Naive B cell (primary cell): ENCODE measurements around the gene SIL1. TPM values are rescaled to one million over a fixed set of nuclear protein-coding genes. Genes with fewer than 3 reads are reported as not detected.
"Not testable (repeated sequence)": the region's sequence is repeated elsewhere in the genome, so short reads cannot be mapped to it uniquely, and the experiment has no call there.

Experiments
- ATAC-seq, 2 donors: fragments of 150-1000 bp; cut with Tn5 transposase; 2 replicates each; pipeline ENCODE4 v1.10.0; 2021; ENCODE audit warnings: low read depth in 2 of 2, mild to moderate bottlenecking in 2 of 2, moderate library complexity in 2 of 2
- DNase-seq: peaks from one replicate; pipeline ENCODE4 v3.0.0; 2022
- H3K27ac Mint-ChIP-seq, 6 donors: one replicate each; pipeline ENCODE4 v1.8.0; 2020 to 2022; ENCODE audit warnings: mild to moderate bottlenecking in 6 of 6, mixed read lengths in 6 of 6, moderate library complexity in 5 of 6, inconsistent platforms in 2 of 6
- H3K27me3 Mint-ChIP-seq, 3 donors: one replicate each; pipeline ENCODE4 v1.8.0; 2021 to 2022; ENCODE audit warnings: mixed read lengths in 3 of 3, mild to moderate bottlenecking in 1 of 3
- H3K36me3 Mint-ChIP-seq, 2 donors: one replicate each; pipeline ENCODE4 v1.8.0; 2020 to 2022; ENCODE audit warnings: mixed read lengths in 2 of 2, inconsistent platforms in 1 of 2, mild to moderate bottlenecking in 1 of 2
- H3K4me1 Mint-ChIP-seq, 3 donors: one replicate each; pipeline ENCODE4 v1.8.0; 2020 to 2022; ENCODE audit warnings: mixed read lengths in 3 of 3, inconsistent platforms in 1 of 3, mild to moderate bottlenecking in 1 of 3, moderate library complexity in 1 of 3
- H3K4me3 Mint-ChIP-seq, 8 donors: one replicate each; pipeline ENCODE4 v1.8.0; 2020 to 2022; ENCODE audit warnings: mild to moderate bottlenecking in 8 of 8, mixed read lengths in 8 of 8, moderate library complexity in 8 of 8, inconsistent platforms in 2 of 8
- H3K9me3 Mint-ChIP-seq, 7 donors: one replicate each; pipeline ENCODE4 v1.8.0; 2020 to 2022; ENCODE audit warnings: mixed read lengths in 7 of 7, mild to moderate bottlenecking in 5 of 7, inconsistent platforms in 2 of 7, moderate library complexity in 1 of 7
- polyA plus RNA-seq, 6 donors: library from polyadenylated mRNA; unstranded; fragments of 300-500 nt; fragmentation: Illumina TruSeq; gene quantifications; one replicate each; pipeline ENCODE4 v1.2.3, GENCODE V29; 2021; ENCODE audit warnings: low read depth in 6 of 6

The SIL1 gene
- 10 to 100 TPM in 5 of 6 donors, 1 to 10 TPM in 1; 9.1 to 18.7 (median 13.6) TPM for polyA plus RNA-seq

GRCh38 chr5:139197710-139198669 lies at the start of gene SIL1:
Gene SIL1 (minus strand): TSS chr5:139198368. CDS start chr5:139127843, 70,525 bp downstream.
- ATAC-seq = peak; percentile 98 to 99
- peak within 1 kb of the TSS; percentile 81 to 97 (median 94) for H3K27ac Mint-ChIP-seq
- H3K4me3 Mint-ChIP-seq = peak within 1 kb of the TSS; percentile 83 to 95 (median 90)
- H3K36me3 Mint-ChIP-seq = peaks cover 0 to 5% of the 10 kb centered on the region in 2 donors
- peaks cover 0 to 1% (median 0%) of the 10 kb centered on the region in 7 donors for H3K9me3 Mint-ChIP-seq
- peak; percentile 93 for DNase-seq
- H3K27me3 Mint-ChIP-seq = no peaks in the 10 kb centered on the region
- peaks cover 18 to 30% (median 20%) of the 10 kb centered on the region in 3 donors for H3K4me1 Mint-ChIP-seq

GRCh38 chr5:139246394-139246793 lies 48.2 kb upstream of the SIL1 start:
- Mint-ChIP-seq H3K36me3 (no peaks in the 10 kb centered on the region), H3K4me1 (peaks cover 5 to 9% (median 6%) of the 10 kb centered on the region in 3 donors), H3K27me3 (peaks cover under 1 to 12% (median 8%) of the 10 kb centered on the region in 3 donors), H3K9me3 (no peaks in the 10 kb centered on the region), H3K27ac (peak overlapping the region in 2 of 6 donors; percentile 84 to 89), H3K4me3 (no peak overlapping the region)
- DNase-seq (no peak), ATAC-seq (no peak)

GRCh38 chr5:139245637-139246339 lies 47.6 kb upstream of the SIL1 start:
- Mint-ChIP-seq H3K36me3 (no peaks in the 10 kb centered on the region), H3K27ac (peak overlapping the region in 2 of 6 donors; percentile 86 to 89), H3K9me3 (no peaks in the 10 kb centered on the region), H3K27me3 (peaks cover 7 to 18% (median 14%) of the 10 kb centered on the region in 3 donors), H3K4me3 (no peak overlapping the region), H3K4me1 (peaks cover 0 to 5% (median 5%) of the 10 kb centered on the region in 3 donors)
- DNase-seq (no peak), ATAC-seq (no peak)

GRCh38 chr5:139243425-139243970 lies 45.3 kb upstream of the SIL1 start:
- H3K4me3 Mint-ChIP-seq = no peak overlapping the region
- H3K9me3 Mint-ChIP-seq = no peaks in the 10 kb centered on the region
- no peak for DNase-seq
- H3K27ac Mint-ChIP-seq = no peak overlapping the region
- no peaks in the 10 kb centered on the region for H3K36me3 Mint-ChIP-seq
- no peak for ATAC-seq
- peaks cover 0 to 5% (median 5%) of the 10 kb centered on the region in 3 donors for H3K4me1 Mint-ChIP-seq
- H3K27me3 Mint-ChIP-seq = peaks cover 14 to 37% (median 36%) of the 10 kb centered on the region in 3 donors

DNA sequence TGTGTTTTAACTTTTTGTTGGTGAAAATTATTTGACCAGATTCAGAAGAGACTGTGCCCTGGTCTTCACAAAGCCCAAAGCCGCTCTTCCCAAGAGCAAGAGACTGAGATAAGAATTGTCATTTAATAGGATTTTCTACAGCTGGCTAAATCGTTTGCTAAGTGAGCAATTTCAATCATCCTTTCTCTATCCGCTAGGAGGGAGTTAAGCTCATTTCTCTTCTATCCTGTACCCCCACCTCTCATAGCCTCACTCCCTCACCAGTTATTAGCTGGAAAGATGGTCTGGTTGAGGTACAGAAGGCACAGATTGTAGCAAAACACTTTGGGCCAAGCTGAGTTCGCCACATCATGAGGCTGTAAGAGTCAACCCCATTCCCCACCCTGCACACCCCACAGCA lies 43.0 kb upstream of the SIL1 start:
- Mint-ChIP-seq H3K27me3 (peaks cover 16 to 40% (median 37%) of the 10 kb centered on the region in 3 donors), H3K27ac (no peak overlapping the region), H3K4me1 (no peaks in the 10 kb centered on the region), H3K36me3 (no peaks in the 10 kb centered on the region), H3K9me3 (peaks cover 0 to 11% (median 0%) of the 10 kb centered on the region in 7 donors), H3K4me3 (no peak overlapping the region)
- DNase-seq (no peak), ATAC-seq (no peak)

- Mint-ChIP-seq H3K4me1 (no peaks in the 10 kb centered on the region), H3K27ac (no peak overlapping the region), H3K9me3 (peaks cover 0 to 12% (median 0%) of the 10 kb centered on the region in 7 donors), H3K36me3 (no peaks in the 10 kb centered on the region), H3K4me3 (no peak overlapping the region), H3K27me3 (peaks cover 16 to 32% (median 26%) of the 10 kb centered on the region in 3 donors)
- DNase-seq = no peak
- ATAC-seq = no peak
Observed at GRCh38 chr5:139236479-139236878, 38.3 kb upstream of the SIL1 start.

DNA sequence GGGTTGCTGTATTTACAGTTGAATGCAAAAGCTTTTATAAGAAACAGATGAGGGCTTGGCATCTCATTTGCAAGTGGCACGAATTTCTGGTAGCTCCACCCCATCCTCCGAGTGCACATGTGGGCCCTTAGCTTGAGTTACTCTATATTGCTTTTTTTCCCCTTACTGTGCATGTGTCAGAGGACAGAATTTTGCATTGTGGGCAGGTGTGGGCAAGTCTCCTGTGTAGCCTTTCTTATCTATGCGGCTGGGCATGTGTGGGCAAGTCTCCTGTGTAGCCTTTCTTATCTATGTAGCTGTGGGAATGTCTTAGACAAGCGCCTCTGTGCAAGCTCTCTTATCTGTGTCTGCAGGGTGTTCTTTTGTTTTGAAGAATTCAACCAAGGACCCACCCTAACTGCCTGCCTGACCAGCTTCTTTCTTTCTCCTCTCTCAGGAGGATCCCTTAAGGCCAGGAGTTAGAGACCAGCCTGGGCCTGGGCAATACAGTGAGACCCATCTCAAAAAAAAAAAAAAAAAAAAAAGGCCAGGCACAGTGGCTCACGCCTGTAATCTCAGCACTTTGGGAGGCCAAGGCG lies 34.1 kb upstream of the SIL1 start:
- Mint-ChIP-seq H3K36me3 (no peaks in the 10 kb centered on the region), H3K4me1 (no peaks in the 10 kb centered on the region), H3K4me3 (no peak overlapping the region), H3K9me3 (peaks cover 0 to 9% (median 0%) of the 10 kb centered on the region in 7 donors), H3K27me3 (peaks cover 0 to 5% (median 0%) of the 10 kb centered on the region in 3 donors), H3K27ac (no peak overlapping the region)
- DNase-seq (no peak), ATAC-seq (no peak)

- Mint-ChIP-seq H3K9me3 (peaks cover 0 to 1% (median 0%) of the 10 kb centered on the region in 7 donors), H3K4me3 (no peak overlapping the region), H3K4me1 (no peaks in the 10 kb centered on the region), H3K27ac (no peak overlapping the region), H3K27me3 (peaks cover 0 to 5% (median 4%) of the 10 kb centered on the region in 3 donors), H3K36me3 (no peaks in the 10 kb centered on the region)
- ATAC-seq (no peak), DNase-seq (no peak)
Observed at GRCh38 chr5:139228201-139228803, 30.1 kb upstream of the SIL1 start.

DNA sequence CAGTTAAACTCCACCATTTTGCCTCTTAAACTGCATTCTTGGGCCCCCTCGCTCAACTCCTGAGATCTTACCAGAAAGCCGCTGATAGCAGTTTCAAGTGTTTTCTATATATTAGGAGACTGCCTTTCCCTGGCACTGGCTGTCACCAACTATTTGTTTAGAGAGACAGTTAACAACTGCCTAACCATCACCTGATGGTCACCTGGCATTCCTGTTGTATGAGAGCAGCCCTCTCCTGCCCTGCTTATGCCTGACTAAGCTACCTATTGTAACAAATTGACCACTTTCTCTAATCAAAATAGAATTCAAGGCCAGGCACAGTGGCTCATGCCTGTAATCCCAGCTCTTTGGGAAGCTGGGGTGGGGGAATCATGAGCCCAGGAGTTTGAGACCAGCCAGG lies 28.0 kb upstream of the SIL1 start:
- H3K4me1 Mint-ChIP-seq = no peaks in the 10 kb centered on the region
- ATAC-seq = no peak
- H3K36me3 Mint-ChIP-seq = no peaks in the 10 kb centered on the region
- no peak overlapping the region for H3K27ac Mint-ChIP-seq
- peaks cover 0 to 16% (median 5%) of the 10 kb centered on the region in 3 donors for H3K27me3 Mint-ChIP-seq
- DNase-seq = no peak
- no peak overlapping the region for H3K4me3 Mint-ChIP-seq
- peaks cover 0 to 1% (median 0%) of the 10 kb centered on the region in 7 donors for H3K9me3 Mint-ChIP-seq

- ATAC-seq = no peak
- H3K4me3 Mint-ChIP-seq = no peak overlapping the region
- H3K27ac Mint-ChIP-seq = no peak overlapping the region
- no peak for DNase-seq
- H3K4me1 Mint-ChIP-seq = no peaks in the 10 kb centered on the region
- peaks cover 0 to 16% (median 3%) of the 10 kb centered on the region in 3 donors for H3K27me3 Mint-ChIP-seq
- no peaks in the 10 kb centered on the region for H3K36me3 Mint-ChIP-seq
- peaks cover 0 to 2% (median 0%) of the 10 kb centered on the region in 7 donors for H3K9me3 Mint-ChIP-seq
Observed at GRCh38 chr5:139223481-139223880, 25.3 kb upstream of the SIL1 start.

GRCh38 chr5:139222346-139222745 lies 24.2 kb upstream of the SIL1 start:
- Mint-ChIP-seq H3K36me3 (no peaks in the 10 kb centered on the region), H3K9me3 (peaks cover 0 to 5% (median 2%) of the 10 kb centered on the region in 7 donors), H3K27ac (no peak overlapping the region), H3K4me1 (no peaks in the 10 kb centered on the region), H3K4me3 (no peak overlapping the region), H3K27me3 (peaks cover 0 to 16% (median 0%) of the 10 kb centered on the region in 3 donors)
- no peak for ATAC-seq
- DNase-seq = no peak

- H3K27me3 Mint-ChIP-seq = peaks cover 0 to 15% (median 0%) of the 10 kb centered on the region in 3 donors
- H3K4me3 Mint-ChIP-seq, H3K4me1 Mint-ChIP-seq, H3K27ac Mint-ChIP-seq, H3K36me3 Mint-ChIP-seq, ATAC-seq, H3K9me3 Mint-ChIP-seq, DNase-seq: not testable (repeated sequence)
Observed at GRCh38 chr5:139218038-139218437, 19.9 kb upstream of the SIL1 start.
